GM21447 (cell line): ENCODE data around the gene TBC1D8.

Experiments used
- ATAC-seq: cut with Tn5 transposase; IDR thresholded peaks from one replicate; pipeline ENCODE4 v1.9.1; 2021; ENCODE audit not compliant: unreplicated experiment

Gene TBC1D8

GRCh38 chr2:101162561-101163330 lies 11.6 kb upstream of the TBC1D8 start:
- ATAC-seq, result no peak

GRCh38 chr2:101161658-101162057 lies 10.5 kb upstream of the TBC1D8 start:
- no peak for ATAC-seq

GRCh38 chr2:101160454-101160853 lies 9.3 kb upstream of the TBC1D8 start:
- ATAC-seq, result no peak

GRCh38 chr2:101159526-101159925 lies 8.3 kb upstream of the TBC1D8 start:
- ATAC-seq, result no peak

GRCh38 chr2:101157272-101157671 lies 6.1 kb upstream of the TBC1D8 start:
- no peak for ATAC-seq

- no peak for ATAC-seq
Observed at GRCh38 chr2:101153787-101154186, 2.6 kb upstream of the TBC1D8 start.

GRCh38 chr2:101153077-101153707 lies 2.0 kb upstream of the TBC1D8 start:
- no peak for ATAC-seq

GRCh38 chr2:101152272-101153076 lies 1.3 kb upstream of the TBC1D8 start:
- ATAC-seq, result peak; percentile 71

GRCh38 chr2:101151859-101152271 lies 683 bp upstream of the TBC1D8 start:
- ATAC-seq, result no peak

GRCh38 chr2:101150306-101151145 lies 656 bp downstream of the TBC1D8 start:
- ATAC-seq, result no peak

- ATAC-seq, result no peak
Observed at GRCh38 chr2:101149241-101150192, 1.7 kb downstream of the TBC1D8 start.

GRCh38 chr2:101148777-101149176 lies 2.4 kb downstream of the TBC1D8 start:
- no peak for ATAC-seq

GRCh38 chr2:101147971-101148370 lies 3.2 kb downstream of the TBC1D8 start:
- no peak for ATAC-seq

- ATAC-seq, result no peak
Observed at GRCh38 chr2:101147062-101147461, 4.1 kb downstream of the TBC1D8 start.

- no peak for ATAC-seq
Observed at GRCh38 chr2:101146535-101146934, 4.6 kb downstream of the TBC1D8 start.

GRCh38 chr2:101145406-101145805 lies 5.8 kb downstream of the TBC1D8 start:
- no peak for ATAC-seq

GRCh38 chr2:101142163-101142562 lies 9.0 kb downstream of the TBC1D8 start:
- no peak for ATAC-seq

GRCh38 chr2:101140978-101141655 lies 10.1 kb downstream of the TBC1D8 start:
- no peak for ATAC-seq

GRCh38 chr2:101140237-101140636 lies 10.9 kb downstream of the TBC1D8 start:
- ATAC-seq, result no peak
